ENCODE data around the gene ABCB6. TPM values are rescaled to one million over a fixed set of nuclear protein-coding genes. Genes with fewer than 3 reads are reported as not detected.

Gene ABCB6
- total RNA-seq, 2 donors from 2014 or later = 16.9 to 27.1 TPM

DNA sequence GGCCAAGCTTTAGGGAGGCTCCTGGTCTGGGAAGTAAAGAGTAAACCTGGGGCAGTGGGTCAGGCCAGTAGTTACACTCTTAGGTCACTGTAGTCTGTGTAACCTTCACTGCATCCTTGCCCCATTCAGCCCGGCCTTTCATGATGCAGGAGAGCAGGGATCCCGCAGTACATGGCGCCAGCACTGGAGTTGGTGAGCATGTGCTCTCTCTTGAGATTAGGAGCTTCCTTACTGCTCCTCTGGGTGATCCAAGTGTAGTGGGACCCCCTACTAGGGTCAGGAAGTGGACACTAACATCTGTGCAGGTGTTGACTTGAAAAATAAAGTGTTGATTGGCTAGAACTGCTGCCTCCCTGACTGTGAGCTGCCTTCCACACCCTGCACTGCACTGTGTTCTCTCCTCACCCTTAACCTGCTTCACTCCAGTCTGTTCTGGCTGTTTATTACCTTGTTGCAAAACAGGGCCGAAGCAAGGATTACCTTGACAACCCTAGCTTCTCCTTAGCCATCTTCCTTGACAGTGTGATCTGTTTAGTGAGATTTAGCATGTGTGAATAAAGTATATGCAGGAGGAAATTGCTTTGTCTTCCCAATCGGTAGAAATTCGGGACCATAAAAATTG lies 35.5 kb downstream of the ABCB6 start:
- H3K4me3 ChIP-seq = no peak overlapping the region
- no peaks in the 10 kb centered on the region for H3K4me1 ChIP-seq
- TF ChIP-seq, protein P1, sequence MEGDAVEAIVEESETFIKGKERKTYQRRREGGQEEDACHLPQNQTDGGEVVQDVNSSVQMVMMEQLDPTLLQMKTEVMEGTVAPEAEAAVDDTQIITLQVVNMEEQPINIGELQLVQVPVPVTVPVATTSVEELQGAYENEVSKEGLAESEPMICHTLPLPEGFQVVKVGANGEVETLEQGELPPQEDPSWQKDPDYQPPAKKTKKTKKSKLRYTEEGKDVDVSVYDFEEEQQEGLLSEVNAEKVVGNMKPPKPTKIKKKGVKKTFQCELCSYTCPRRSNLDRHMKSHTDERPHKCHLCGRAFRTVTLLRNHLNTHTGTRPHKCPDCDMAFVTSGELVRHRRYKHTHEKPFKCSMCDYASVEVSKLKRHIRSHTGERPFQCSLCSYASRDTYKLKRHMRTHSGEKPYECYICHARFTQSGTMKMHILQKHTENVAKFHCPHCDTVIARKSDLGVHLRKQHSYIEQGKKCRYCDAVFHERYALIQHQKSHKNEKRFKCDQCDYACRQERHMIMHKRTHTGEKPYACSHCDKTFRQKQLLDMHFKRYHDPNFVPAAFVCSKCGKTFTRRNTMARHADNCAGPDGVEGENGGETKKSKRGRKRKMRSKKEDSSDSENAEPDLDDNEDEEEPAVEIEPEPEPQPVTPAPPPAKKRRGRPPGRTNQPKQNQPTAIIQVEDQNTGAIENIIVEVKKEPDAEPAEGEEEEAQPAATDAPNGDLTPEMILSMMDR (IDR thresholded peaks at IDR 0.05) = no peak
- H3K27me3 ChIP-seq = no peaks in the 10 kb centered on the region
- DNase-seq = peak; percentile 17
- H3K27ac ChIP-seq = peak overlapping the region; percentile 19
- H3K9me3 ChIP-seq = no peaks in the 10 kb centered on the region
- H3K9ac ChIP-seq (ENCODE audit: low read depth in 2 of 2, low read length in 2 of 2) = peak overlapping the region; percentile 3 to 67
- intact Hi-C loops (cut with DNase I) = no loop called here
- H3K36me3 ChIP-seq = peaks cover 15% of the 10 kb centered on the region

DNA sequence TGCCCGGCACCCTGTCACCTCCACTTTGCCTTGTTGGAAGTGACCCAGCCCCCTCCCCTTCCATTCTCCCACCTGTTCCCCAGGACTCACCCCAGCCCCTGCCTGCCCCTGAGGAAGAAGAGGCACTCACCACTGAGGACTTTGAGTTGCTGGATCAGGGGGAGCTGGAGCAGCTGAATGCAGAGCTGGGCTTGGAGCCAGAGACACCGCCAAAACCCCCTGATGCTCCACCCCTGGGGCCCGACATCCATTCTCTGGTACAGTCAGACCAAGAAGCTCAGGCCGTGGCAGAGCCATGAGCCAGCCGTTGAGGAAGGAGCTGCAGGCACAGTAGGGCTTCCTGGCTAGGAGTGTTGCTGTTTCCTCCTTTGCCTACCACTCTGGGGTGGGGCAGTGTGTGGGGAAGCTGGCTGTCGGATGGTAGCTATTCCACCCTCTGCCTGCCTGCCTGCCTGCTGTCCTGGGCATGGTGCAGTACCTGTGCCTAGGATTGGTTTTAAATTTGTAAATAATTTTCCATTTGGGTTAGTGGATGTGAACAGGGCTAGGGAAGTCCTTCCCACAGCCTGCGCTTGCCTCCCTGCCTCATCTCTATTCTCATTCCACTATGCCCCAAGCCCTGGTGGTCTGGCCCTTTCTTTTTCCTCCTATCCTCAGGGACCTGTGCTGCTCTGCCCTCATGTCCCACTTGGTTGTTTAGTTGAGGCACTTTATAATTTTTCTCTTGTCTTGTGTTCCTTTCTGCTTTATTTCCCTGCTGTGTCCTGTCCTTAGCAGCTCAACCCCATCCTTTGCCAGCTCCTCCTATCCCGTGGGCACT lies 36.2 kb downstream of the ABCB6 start:
- TF ChIP-seq, protein P1 (IDR thresholded peaks at IDR 0.05) = no peak
- H3K4me3 ChIP-seq = no peak overlapping the region
- peak; percentile 29 for DNase-seq
- H3K4me1 ChIP-seq = no peaks in the 10 kb centered on the region
- no peaks in the 10 kb centered on the region for H3K27me3 ChIP-seq
- H3K9me3 ChIP-seq = no peaks in the 10 kb centered on the region
- peaks cover 15% of the 10 kb centered on the region for H3K36me3 ChIP-seq
- peak overlapping the region; percentile 19 for H3K27ac ChIP-seq
- peak overlapping the region; percentile 3 to 67 for H3K9ac ChIP-seq (ENCODE audit: low read depth in 2 of 2, low read length in 2 of 2)
- intact Hi-C loops (cut with DNase I) = no loop called here

DNA sequence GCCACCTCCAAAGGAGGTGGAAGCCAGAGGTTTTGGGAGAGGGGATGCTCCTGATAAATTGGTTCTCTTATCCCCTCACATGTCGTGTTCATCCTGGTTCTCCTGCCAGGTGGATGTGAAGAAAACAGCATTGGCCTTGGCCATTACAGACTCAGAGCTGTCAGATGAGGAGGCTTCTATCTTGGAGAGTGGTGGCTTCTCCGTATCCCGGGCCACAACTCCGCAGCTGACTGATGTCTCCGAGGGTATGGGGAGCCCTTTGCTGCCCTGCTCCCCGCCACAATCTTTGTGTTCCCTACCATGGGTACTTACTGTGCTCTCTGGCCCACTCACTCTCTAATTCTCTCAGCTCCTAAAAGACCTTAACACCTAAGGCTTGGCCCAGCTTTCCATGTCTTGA lies 37.2 kb downstream of the ABCB6 start:
- intact Hi-C loops (cut with DNase I) = no loop called here
- Histone ChIP-seq H3K9ac (ENCODE audit: low read depth in 2 of 2, low read length in 2 of 2) (no peak overlapping the region), H3K36me3 (peaks cover 15% of the 10 kb centered on the region), H3K4me3 (no peak overlapping the region), H3K27me3 (no peaks in the 10 kb centered on the region), H3K9me3 (no peaks in the 10 kb centered on the region), H3K27ac (no peak overlapping the region), H3K4me1 (no peaks in the 10 kb centered on the region)
- DNase-seq = peak; percentile 10
- TF ChIP-seq, protein P1 (IDR thresholded peaks at IDR 0.05) = no peak

DNA sequence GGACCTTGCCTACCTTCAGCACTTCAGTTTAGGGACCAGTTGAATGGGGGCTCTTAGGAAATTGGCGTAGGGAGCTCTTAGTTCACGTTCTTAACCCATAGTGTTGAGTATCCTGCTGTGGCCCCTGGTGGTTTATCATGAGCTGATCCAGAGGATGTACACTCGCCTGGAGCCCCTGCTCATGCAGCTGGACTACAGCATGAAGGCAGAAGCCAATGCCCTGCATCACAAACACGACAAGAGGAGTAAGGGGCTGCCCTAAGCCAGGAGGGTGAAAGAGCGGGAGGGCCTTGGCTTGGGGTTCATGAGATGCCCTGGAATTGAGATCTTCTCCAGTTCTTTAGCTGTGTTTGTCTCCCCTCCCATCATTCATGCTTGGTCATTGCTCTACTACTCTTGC lies 37.8 kb downstream of the ABCB6 start:
- intact Hi-C loops (cut with DNase I) = no loop called here
- TF ChIP-seq, protein P1 (IDR thresholded peaks at IDR 0.05) = no peak
- Histone ChIP-seq H3K9me3 (no peaks in the 10 kb centered on the region), H3K27me3 (no peaks in the 10 kb centered on the region), H3K4me1 (peaks cover under 1% of the 10 kb centered on the region), H3K27ac (no peak overlapping the region), H3K9ac (ENCODE audit: low read depth in 2 of 2, low read length in 2 of 2) (no peak overlapping the region), H3K36me3 (peaks cover 15% of the 10 kb centered on the region), H3K4me3 (no peak overlapping the region)
- DNase-seq = peak; percentile 13

DNA sequence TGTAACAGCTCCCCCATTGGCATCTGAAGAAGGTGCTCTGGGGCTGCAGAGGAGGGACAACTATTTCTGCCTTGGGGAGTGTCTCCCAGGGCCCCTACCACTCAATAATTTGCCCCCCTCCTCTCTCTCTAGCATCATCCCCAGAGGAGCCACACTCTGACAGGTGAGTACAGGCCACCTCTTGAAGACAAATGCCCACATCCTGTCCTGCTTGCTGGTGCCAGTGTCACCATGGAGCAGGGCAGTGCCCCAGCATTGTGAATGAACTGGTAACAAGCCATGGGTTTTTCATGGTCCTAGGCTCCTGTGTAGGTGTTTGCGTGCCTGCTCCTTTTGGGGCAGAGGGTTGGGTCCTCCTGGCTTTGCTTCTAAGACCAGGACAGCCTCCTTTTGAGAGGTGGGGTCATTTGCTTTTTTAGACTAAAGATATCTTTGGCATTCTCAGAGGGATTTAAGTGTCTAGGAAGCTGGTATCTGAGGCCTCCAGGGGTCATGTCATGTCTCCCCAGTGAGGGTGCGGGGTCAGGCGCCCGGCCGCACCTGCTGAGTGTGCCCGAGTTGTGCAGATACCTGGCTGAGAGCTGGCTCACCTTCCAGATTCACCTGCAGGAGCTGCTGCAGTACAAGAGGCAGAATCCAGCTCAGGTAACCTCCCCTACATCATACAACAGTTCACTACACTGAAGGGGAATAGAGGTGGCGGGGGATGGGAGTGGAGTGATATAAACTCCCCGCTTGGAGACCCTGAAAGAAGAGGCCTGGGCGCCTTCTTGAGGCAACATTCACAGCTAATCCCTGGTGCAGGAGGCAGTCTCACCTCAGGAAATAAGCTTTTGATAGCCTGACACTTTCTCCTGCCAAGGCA lies 38.9 kb downstream of the ABCB6 start:
- TF ChIP-seq, protein P1 (IDR thresholded peaks at IDR 0.05) = no peak
- Histone ChIP-seq H3K27ac (no peak overlapping the region), H3K27me3 (no peaks in the 10 kb centered on the region), H3K9ac (ENCODE audit: low read depth in 2 of 2, low read length in 2 of 2) (peak overlapping the region in 1 of 2 donors; percentile 64), H3K4me1 (peaks cover 8% of the 10 kb centered on the region), H3K9me3 (no peaks in the 10 kb centered on the region), H3K36me3 (peaks cover 17% of the 10 kb centered on the region), H3K4me3 (peak overlapping the region; percentile 76)
- peak; percentile 14 for DNase-seq
- intact Hi-C loops (cut with DNase I) = loop anchor here (2.0 kb wide), 1 partner anchor 27 kb away; the partner anchor contains the start of gene ZFAND2B
